GM23248 (cell line): Measurements from ENCODE around the gene MIER2. TPM values are rescaled to one million over a fixed set of nuclear protein-coding genes. Genes with fewer than 3 reads are reported as not detected.
A peak's percentile ranks its signal among the peaks of the same experiment; 100 is the strongest.
"Not testable (repeated sequence)": the region's sequence is repeated elsewhere in the genome, so short reads cannot be mapped to it uniquely, and the experiment has no call there.

Experiments
- DNase-seq: peaks from one replicate; pipeline ENCODE4 v3.0.0-alpha.2; 2015
- H2AFZ ChIP-seq: fragments of 200-600 bp; sonication (generic); 2 replicates; pipeline ENCODE4 v1.6.1; 2016; ENCODE audit warnings: antibody characterized with exemption
- H3F3A ChIP-seq: fragments of 200-600 bp; sonication (generic); 2 replicates; pipeline ENCODE4 v1.6.1; 2016; ENCODE audit warnings: mild to moderate bottlenecking, antibody characterized with exemption, mixed run types; ENCODE audit not compliant: insufficient read depth
- H3K27ac ChIP-seq: fragments of 200-600 bp; sonication (generic); 2 replicates; pipeline ENCODE4 v1.5.1; 2016; ENCODE audit warnings: mild to moderate bottlenecking
- H3K27me3 ChIP-seq: fragments of 200-600 bp; sonication (generic); replicated peaks from 2 replicates; pipeline ENCODE4 v1.6.1; 2016; ENCODE audit warnings: mild to moderate bottlenecking; ENCODE audit not compliant: insufficient read depth
- H3K36me3 ChIP-seq: fragments of 200-600 bp; sonication (generic); 2 replicates; pipeline ENCODE4 v1.6.1; 2016; ENCODE audit warnings: low read depth, mild to moderate bottlenecking
- H3K4me1 ChIP-seq: fragments of 200-600 bp; sonication (generic); 2 replicates; pipeline ENCODE4 v1.6.1; 2016; ENCODE audit warnings: mild to moderate bottlenecking; ENCODE audit not compliant: insufficient read depth
- H3K4me2 ChIP-seq: fragments of 200-600 bp; sonication (generic); one replicate; pipeline ENCODE4 v1.6.1; 2016; ENCODE audit warnings: mild to moderate bottlenecking; ENCODE audit not compliant: unreplicated experiment
- H3K4me3 ChIP-seq: fragments of 200-600 bp; sonication (generic); 2 replicates; pipeline ENCODE4 v1.5.1; 2016; ENCODE audit warnings: mild to moderate bottlenecking
- H3K79me2 ChIP-seq: fragments of 200-600 bp; sonication (generic); 2 replicates; pipeline ENCODE4 v1.6.1; 2016; ENCODE audit warnings: mild to moderate bottlenecking; ENCODE audit not compliant: insufficient read depth
- H3K9ac ChIP-seq: fragments of 200-600 bp; sonication (generic); 2 replicates; pipeline ENCODE4 v1.6.1; 2016; ENCODE audit warnings: mild to moderate bottlenecking
- H3K9me2 ChIP-seq: fragments of 200-600 bp; sonication (generic); 2 replicates; pipeline ENCODE4 v1.6.1; 2016; ENCODE audit warnings: mixed run types, mild to moderate bottlenecking, moderate library complexity; ENCODE audit not compliant: insufficient read depth
- H3K9me3 ChIP-seq: fragments of 200-600 bp; sonication (generic); one replicate; pipeline ENCODE4 v1.6.1; 2017; ENCODE audit warnings: low read depth
- H4K20me1 ChIP-seq: fragments of 200-600 bp; sonication (generic); 2 replicates; pipeline ENCODE4 v1.6.0; 2016; ENCODE audit not compliant: insufficient read depth
- EZH2 ChIP-seq: fragments of 200-600 bp; sonication (generic); IDR thresholded peaks from 2 replicates; pipeline ENCODE4 v1.6.1; 2018; ENCODE audit warnings: antibody characterized with exemption, mild to moderate bottlenecking; ENCODE audit not compliant: insufficient read depth, poor library complexity, severe bottlenecking
- EZH2phosphoT487 ChIP-seq: fragments of 200-600 bp; sonication (generic); IDR thresholded peaks from 2 replicates; pipeline ENCODE4 v1.6.1; 2018; ENCODE audit warnings: antibody characterized with exemption, moderate library complexity, mild to moderate bottlenecking, low read depth; ENCODE audit not compliant: insufficient read depth
- WGBS, 2 experiments: methylation state at CpG; one replicate each; pipeline ENCODE4 v1.1.6; 2015 to 2017; ENCODE audit warnings: low lambda C conversion rate in 2 of 2, low coverage in 1 of 2; ENCODE audit errors: missing lambda C conversion rate in 2 of 2; 5-methylcytosine and 5-hydroxymethylcytosine counted together
- in situ Hi-C: fragments of 300-500 bp; cut with MboI; formaldehyde crosslinking; loops from 2 replicates; pipeline ENCODE4 v1.15.0; 2020
- polyA plus RNA-seq: library from polyadenylated mRNA; unstranded; fragments of >200 nt; fragmentation: Nextera tagmentation; extraction: Ambion mirVana; gene quantifications from 2 replicates; pipeline ENCODE4 v1.2.1, GENCODE V29; 2016
- total RNA-seq: library from RNA; depleted of rRNA; stranded (reverse); fragments of >200 nt; shearing (Covaris generic); gene quantifications from 2 replicates; pipeline ENCODE4 v1.2.3, GENCODE V29; 2014; rRNA removed

The MIER2 gene, protein sequence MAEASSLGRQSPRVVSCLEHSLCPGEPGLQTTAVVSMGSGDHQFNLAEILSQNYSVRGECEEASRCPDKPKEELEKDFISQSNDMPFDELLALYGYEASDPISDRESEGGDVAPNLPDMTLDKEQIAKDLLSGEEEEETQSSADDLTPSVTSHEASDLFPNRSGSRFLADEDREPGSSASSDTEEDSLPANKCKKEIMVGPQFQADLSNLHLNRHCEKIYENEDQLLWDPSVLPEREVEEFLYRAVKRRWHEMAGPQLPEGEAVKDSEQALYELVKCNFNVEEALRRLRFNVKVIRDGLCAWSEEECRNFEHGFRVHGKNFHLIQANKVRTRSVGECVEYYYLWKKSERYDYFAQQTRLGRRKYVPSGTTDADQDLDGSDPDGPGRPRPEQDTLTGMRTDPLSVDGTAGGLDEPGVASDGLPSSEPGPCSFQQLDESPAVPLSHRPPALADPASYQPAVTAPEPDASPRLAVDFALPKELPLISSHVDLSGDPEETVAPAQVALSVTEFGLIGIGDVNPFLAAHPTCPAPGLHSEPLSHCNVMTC
- total RNA-seq (11.8 and 27.8 TPM in 2 replicates), polyA plus RNA-seq (28.6 and 30.7 TPM in 2 replicates)

- TF ChIP-seq EZH2 (no peak), EZH2phosphoT487 (no peak)
- Histone ChIP-seq H3K79me2 (peaks cover 44% of the 10 kb centered on the region), H3K27me3 (no peaks in the 10 kb centered on the region), H3F3A (peaks cover 17% of the 10 kb centered on the region; the same call in 1 of the 2 replicates), H3K4me1 (peaks cover 19% of the 10 kb centered on the region), H3K9me2 (no peaks in the 10 kb centered on the region), H3K9ac (peak within 1 kb of the TSS; percentile 84), H3K27ac (peak within 1 kb of the TSS; percentile 89), H3K9me3 (no peaks in the 10 kb centered on the region), H3K4me3 (peak within 1 kb of the TSS; percentile 70), H4K20me1 (peaks cover 4% of the 10 kb centered on the region; the same call in 1 of the 2 replicates), H2AFZ (peak within 1 kb of the TSS; percentile 78), H3K4me2 (peak within 1 kb of the TSS; percentile 81), H3K36me3 (no peaks in the 10 kb centered on the region)
- peak; percentile 87 for DNase-seq
- 17 to 46% methylated on average over 22 to 58 of the region's 77 CpGs for WGBS, 2 experiments
- in situ Hi-C loops: no loop called here
Observed at GRCh38 chr19:344625-345319, at the start of gene MIER2. TSS of gene MIER2 (minus strand) at chr19:344796. CDS start at chr19:344782, 14 bp downstream.

DNA sequence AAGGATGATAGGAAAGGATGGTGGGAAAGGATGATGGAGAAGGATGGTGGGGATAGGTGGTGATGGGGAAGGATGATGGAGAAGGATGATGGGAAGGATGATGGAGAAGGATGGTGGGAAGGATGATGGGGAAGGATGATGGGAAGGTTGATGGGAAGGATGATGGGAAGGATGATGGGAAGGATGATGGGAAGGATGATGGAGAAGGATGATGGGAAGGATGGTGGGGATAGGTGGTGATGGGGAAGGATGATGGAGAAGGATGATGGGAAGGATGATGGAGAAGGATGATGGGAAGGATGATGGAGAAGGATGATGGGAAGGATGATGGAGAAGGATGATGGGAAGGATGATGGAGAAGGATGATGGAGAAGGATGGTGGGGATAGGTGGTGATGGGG is 49.0 kb upstream of the MIER2 start:
- H3K4me2 ChIP-seq, H3K36me3 ChIP-seq, H3K4me1 ChIP-seq, H3K9ac ChIP-seq, H3K9me3 ChIP-seq, H3K9me2 ChIP-seq, H4K20me1 ChIP-seq, H2AFZ ChIP-seq, in situ Hi-C loops, H3K79me2 ChIP-seq, H3K27ac ChIP-seq, DNase-seq, H3K4me3 ChIP-seq: not testable (repeated sequence)
- Histone ChIP-seq H3F3A (peaks cover 28% of the 10 kb centered on the region), H3K27me3 (peaks cover 12% of the 10 kb centered on the region; the same call in 1 of the 2 replicates)

GRCh38 chr19:392375-392970 is 47.9 kb upstream of the MIER2 start:
- DNase-seq: no peak
- Histone ChIP-seq H3K79me2 (no peaks in the 10 kb centered on the region), H3K9ac (no peak overlapping the region), H4K20me1 (no peaks in the 10 kb centered on the region), H3K27ac (no peak overlapping the region), H3K4me3 (no peak overlapping the region), H3K27me3 (peaks cover 15% of the 10 kb centered on the region; the same call in 1 of the 2 replicates), H3K4me1 (no peaks in the 10 kb centered on the region), H3K4me2 (no peak overlapping the region), H2AFZ (no peak overlapping the region), H3K9me2 (no peaks in the 10 kb centered on the region), H3K36me3 (no peaks in the 10 kb centered on the region), H3F3A (peaks cover 28% of the 10 kb centered on the region), H3K9me3 (no peaks in the 10 kb centered on the region)
- no peak for TF ChIP-seq EZH2
- TF ChIP-seq EZH2phosphoT487: no peak
- in situ Hi-C loops: no loop called here
- 49 to 62% methylated on average over 11 to 17 of the region's 17 CpGs for WGBS, 2 experiments

DNA sequence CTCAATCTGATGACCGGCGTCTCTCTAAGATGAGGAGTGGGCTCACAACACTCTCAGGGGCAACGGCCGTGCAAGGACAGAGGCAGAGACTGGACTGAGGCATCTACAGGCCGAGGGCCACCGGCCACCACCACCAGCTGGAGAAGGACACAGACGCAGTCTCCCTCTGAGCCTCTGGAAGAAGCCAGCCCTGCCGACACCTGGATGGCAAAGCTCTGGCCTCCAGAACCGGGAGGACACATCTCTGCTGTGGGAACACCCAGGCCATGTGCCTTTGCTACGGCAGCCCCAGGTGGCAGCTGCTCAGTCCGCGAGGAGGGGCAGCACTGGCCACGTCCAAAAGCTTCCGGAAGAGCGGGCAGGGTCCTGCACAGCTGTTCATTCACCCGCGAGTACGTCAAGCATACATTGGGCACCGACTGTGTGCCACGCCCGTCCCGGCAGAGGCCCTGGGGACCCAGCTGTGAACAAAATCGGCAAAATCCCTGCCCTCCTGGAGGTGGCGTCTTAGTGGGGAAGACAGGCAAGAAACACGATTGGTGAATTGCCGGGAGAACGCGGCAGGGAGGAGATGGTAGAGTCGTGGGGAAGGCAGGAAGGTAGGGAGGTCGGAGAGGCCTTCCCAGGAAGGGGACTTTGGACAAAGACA is 47.3 kb upstream of the MIER2 start:
- no peak for DNase-seq
- Histone ChIP-seq H3K79me2 (no peaks in the 10 kb centered on the region), H3K4me3 (no peak overlapping the region), H3K9ac (no peak overlapping the region), H3K27ac (no peak overlapping the region), H3K4me2 (no peak overlapping the region), H3K4me1 (no peaks in the 10 kb centered on the region), H3K9me3 (no peaks in the 10 kb centered on the region), H4K20me1 (no peaks in the 10 kb centered on the region), H3K36me3 (no peaks in the 10 kb centered on the region), H3F3A (peaks cover 28% of the 10 kb centered on the region), H2AFZ (no peak overlapping the region), H3K27me3 (peaks cover 15% of the 10 kb centered on the region; the same call in 1 of the 2 replicates), H3K9me2 (no peaks in the 10 kb centered on the region)
- no peak for TF ChIP-seq EZH2phosphoT487
- no peak for TF ChIP-seq EZH2
- in situ Hi-C loops: no loop called here
- 67 to 68% methylated on average over 30 of the region's 30 CpGs for WGBS, 2 experiments
